Keratinocyte (primary cell): Measurements from ENCODE around the gene MYLIP. TPM values are rescaled to one million over a fixed set of nuclear protein-coding genes. Genes with fewer than 3 reads are reported as not detected.

ENCODE experiments used
- DNase-seq: peaks from one replicate; pipeline ENCODE4 v3.0.0-alpha.2; 2011; ENCODE audit warnings: low read depth, missing footprints, low spot score
- FAIRE-seq: peaks from 2 replicates; lab custom pipeline; 2011; peaks lifted over from hg19 to GRCh38; lab: Jason Lieb, UNC
- H2AFZ ChIP-seq: 2 replicates; pipeline ENCODE4 v1.6.0; 2012; ENCODE audit warnings: low read length, control low read depth, inconsistent platforms; ENCODE audit not compliant: control insufficient read depth
- H3K27ac ChIP-seq: 2 replicates; pipeline ENCODE4 v1.5.1; 2011; ENCODE audit warnings: low read length; ENCODE audit not compliant: control insufficient read depth, insufficient read depth
- H3K27me3 ChIP-seq: 3 replicates; pipeline ENCODE4 v1.6.0; 2011; ENCODE audit warnings: low read length; ENCODE audit not compliant: control insufficient read depth, insufficient read depth; ENCODE audit errors: extremely low read depth
- H3K36me3 ChIP-seq, 2 experiments: 2 replicates in 1 of 2; 3 replicates in 1 of 2; pipeline ENCODE4 v1.5.1; 2011; ENCODE audit warnings: low read length in 2 of 2, mild to moderate bottlenecking in 1 of 2; ENCODE audit not compliant: control insufficient read depth in 2 of 2, insufficient read depth in 2 of 2; ENCODE audit errors: extremely low read depth in 1 of 2
- H3K4me1 ChIP-seq: 3 replicates; pipeline ENCODE4 v1.5.1; 2011; ENCODE audit warnings: low read length; ENCODE audit not compliant: control insufficient read depth, insufficient read depth; ENCODE audit errors: extremely low read depth
- H3K4me2 ChIP-seq: 3 replicates; pipeline ENCODE4 v1.6.0; 2011; ENCODE audit warnings: low read depth, low read length; ENCODE audit not compliant: control insufficient read depth, insufficient read depth; ENCODE audit errors: extremely low read depth
- H3K4me3 ChIP-seq, 3 experiments: fragments of 200-600 bp in 1 of 3; sonication (generic) in 1 of 3; 2 replicates in 2 of 3; 3 replicates in 1 of 3; pipeline ENCODE4 v1.5.1; 2011 to 2016; ENCODE audit warnings: low read length in 3 of 3, mild to moderate bottlenecking in 3 of 3, control low read depth in 2 of 3, inconsistent platforms in 1 of 3, low read depth in 1 of 3, mixed read lengths in 1 of 3, mixed run types in 1 of 3, moderate library complexity in 1 of 3; ENCODE audit not compliant: control insufficient read depth in 2 of 3, insufficient read depth in 2 of 3; ENCODE audit errors: extremely low read depth in 1 of 3
- H3K79me2 ChIP-seq: 2 replicates; pipeline ENCODE4 v1.6.0; 2012; ENCODE audit warnings: low read length; ENCODE audit not compliant: control insufficient read depth, insufficient read depth
- H3K9ac ChIP-seq: 3 replicates; pipeline ENCODE4 v1.6.0; 2011; ENCODE audit warnings: low read length; ENCODE audit not compliant: control insufficient read depth, insufficient read depth; ENCODE audit errors: extremely low read depth
- H3K9me1 ChIP-seq: 3 replicates; pipeline ENCODE4 v1.6.0; 2011; ENCODE audit warnings: low read length; ENCODE audit not compliant: control insufficient read depth, insufficient read depth; ENCODE audit errors: extremely low read depth
- H3K9me3 ChIP-seq: 2 replicates; pipeline ENCODE4 v1.5.1; 2012; ENCODE audit warnings: low read depth, low read length; ENCODE audit not compliant: control insufficient read depth
- H4K20me1 ChIP-seq: 3 replicates; pipeline ENCODE4 v1.6.0; 2011; ENCODE audit warnings: low read length; ENCODE audit not compliant: control insufficient read depth, insufficient read depth; ENCODE audit errors: extremely low read depth
- CTCF ChIP-seq, 3 experiments: IDR thresholded peaks in 1 of 3; conservative IDR thresholded peaks in 1 of 3; optimal IDR thresholded peaks in 1 of 3; 2 replicates in 2 of 3; 3 replicates in 1 of 3; pipeline versions ENCODE3 to v1.5.1; 2011; ENCODE audit warnings: low read length in 3 of 3, mild to moderate bottlenecking in 3 of 3, moderate library complexity in 2 of 3, control low read depth in 1 of 3, inconsistent platforms in 1 of 3; ENCODE audit not compliant: insufficient read depth in 2 of 3; ENCODE audit errors: extremely low read depth in 1 of 3
- EZH2 ChIP-seq: IDR thresholded peaks from one replicate; pipeline ENCODE4 v1.6.1; 2012; ENCODE audit warnings: inconsistent platforms, mild to moderate bottlenecking, low read length, moderate library complexity
- dilution Hi-C: fragments of 300-500 bp; cut with MboI; formaldehyde crosslinking; loops from one replicate; pipeline ENCODE4 v1.7.0; 2020; ENCODE audit warnings: low sequenced_read_pairs; ENCODE audit not compliant: extremely low pct_ligation_motif_present
- polyA plus RNA-seq, 5 experiments: library from polyadenylated mRNA; depleted of rRNA in 3 of 5; stranded (reverse) in 3 of 5; stranded (forward) in 1 of 5; unstranded in 1 of 5; fragments of >200 nt; gene quantifications; 1 replicate in 1 of 5; 2 replicates in 3 of 5; 3 replicates in 1 of 5; pipeline versions ENCODE4 v1.2.1 to v1.2.3, GENCODE V29; 2011 to 2012; ENCODE audit warnings: missing spikeins in 2 of 5, low read depth in 1 of 5, low replicate concordance in 1 of 5

MYLIP gene
- polyA plus RNA-seq, 1 donor (not counting 4 experiments of a cell fraction or from before 2014, with no cell fraction given) = 5.8 TPM

- Histone ChIP-seq H3K4me2 (no peak overlapping the region), H2AFZ (no peak overlapping the region), H3K4me1 (no peaks in the 10 kb centered on the region), H3K9ac (no peak overlapping the region), H3K4me3 (no peak overlapping the region), H3K79me2 (no peaks in the 10 kb centered on the region), H3K27me3 (no peaks in the 10 kb centered on the region), H3K9me1 (no peaks in the 10 kb centered on the region), H4K20me1 (no peaks in the 10 kb centered on the region), H3K9me3 (no peaks in the 10 kb centered on the region), H3K27ac (no peak overlapping the region), H3K36me3 (no peaks in the 10 kb centered on the region)
- TF ChIP-seq EZH2 (no peak), CTCF (optimal IDR thresholded peaks at IDR 0.05 in 1 of 3, IDR thresholded peaks at IDR 0.05 in 1 of 3, conservative IDR thresholded peaks at IDR 0.05 in 1 of 3; ENCODE audit: extremely low read depth in 1 of 3, insufficient read depth in 2 of 3, low read length in 3 of 3) (no peak)
- FAIRE-seq = no peak
- no peak for DNase-seq
- dilution Hi-C loops = no loop called here
Measured at GRCh38 chr6:16103722-16104121, 25.2 kb upstream of the MYLIP start.

GRCh38 chr6:16104624-16105433, 24.1 kb upstream of the MYLIP start:
- no peak overlapping the region for H3K9ac ChIP-seq
- no peaks in the 10 kb centered on the region for H3K4me1 ChIP-seq
- no peak for TF ChIP-seq CTCF (optimal IDR thresholded peaks at IDR 0.05 in 1 of 3, IDR thresholded peaks at IDR 0.05 in 1 of 3, conservative IDR thresholded peaks at IDR 0.05 in 1 of 3; ENCODE audit: extremely low read depth in 1 of 3, insufficient read depth in 2 of 3, low read length in 3 of 3)
- no peak for TF ChIP-seq EZH2
- H3K27ac ChIP-seq = no peak overlapping the region
- H3K27me3 ChIP-seq = no peaks in the 10 kb centered on the region
- DNase-seq (no peak), FAIRE-seq (no peak)
- H2AFZ ChIP-seq = no peak overlapping the region
- no peak overlapping the region for H3K4me3 ChIP-seq
- H3K9me1 ChIP-seq = no peaks in the 10 kb centered on the region
- no peaks in the 10 kb centered on the region for H4K20me1 ChIP-seq
- dilution Hi-C loops = no loop called here
- H3K9me3 ChIP-seq = no peaks in the 10 kb centered on the region
- no peaks in the 10 kb centered on the region for H3K36me3 ChIP-seq
- H3K79me2 ChIP-seq = no peaks in the 10 kb centered on the region
- H3K4me2 ChIP-seq = no peak overlapping the region
